AG04449 (cell line): ENCODE measurements around the gene SCUBE1.

Experiments used
- CTCF ChIA-PET: fragments of 350-600 bp; formaldehyde crosslinking; extraction: SDS; loops from one replicate; lab custom pipeline; 2021; ENCODE audit warnings: antibody characterized with exemption; lab: Yijun Ruan, JAX
- POLR2A ChIA-PET: fragments of 400-600, 350-600 bp; formaldehyde crosslinking; extraction: SDS; loops from one replicate; lab custom pipeline; 2020; ENCODE audit warnings: antibody characterized with exemption, inconsistent platforms; lab: Yijun Ruan, JAX
- DNase-seq: peaks from one replicate; pipeline ENCODE4 v3.0.0-alpha.2; 2010; ENCODE audit warnings: low read depth, low spot score
- H3K4me3 ChIP-seq: 2 replicates; pipeline ENCODE4 v1.5.1; 2011; ENCODE audit warnings: low read depth, mild to moderate bottlenecking, control low read depth, low read length
- CTCF ChIP-seq: IDR thresholded peaks from one replicate; pipeline ENCODE4 v1.5.1; 2011; ENCODE audit warnings: mild to moderate bottlenecking, moderate library complexity, low read length, control low read depth, inconsistent platforms; ENCODE audit not compliant: insufficient read depth; ENCODE audit errors: missing control alignments

The SCUBE1 gene

GRCh38 chr22:43171607-43172006, 171.6 kb downstream of the SCUBE1 start:
- TF ChIP-seq CTCF, result no peak
- no peak overlapping the region for H3K4me3 ChIP-seq
- ChIA-PET CTCF (interaction anchor here (1.0 to 1.5 kb wide), 2 partner anchors 16 kb away, joined by 3 read pairs; no protein-coding TSS in a partner anchor), POLR2A (interaction anchor here (0.6 kb wide), 1 partner anchor 393 kb away, joined by 3 read pairs; no protein-coding TSS in a partner anchor)
- DNase-seq, result no peak

DNA sequence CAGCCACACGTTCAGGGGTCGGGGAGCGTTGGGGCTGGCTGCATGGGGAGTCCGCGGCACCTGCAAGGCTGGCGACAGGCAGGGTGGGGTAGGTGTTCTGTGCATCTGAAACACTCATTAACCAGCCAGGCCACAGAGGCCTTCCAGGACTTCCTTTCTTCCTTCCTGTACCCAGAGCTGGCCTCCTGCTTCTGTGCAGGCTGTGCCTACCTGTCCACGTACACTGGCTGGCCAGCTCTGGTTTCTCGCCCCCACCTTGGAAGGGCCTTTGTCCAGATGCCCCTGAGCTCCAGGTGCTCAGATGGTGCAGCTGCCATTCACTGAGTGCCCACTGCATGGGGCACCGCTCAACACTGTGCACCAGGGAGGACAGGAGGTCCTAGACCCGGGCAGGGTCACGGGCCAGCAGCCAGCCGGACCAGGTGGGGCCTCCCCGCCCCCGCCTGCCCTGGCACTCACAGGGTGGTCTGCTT, 172.1 kb downstream of the SCUBE1 start:
- POLR2A ChIA-PET, result no interaction called here
- DNase-seq, result no peak
- CTCF ChIA-PET, result interaction anchor here (1.0 kb wide), 1 partner anchor 16 kb away, joined by 3 read pairs; no protein-coding TSS in a partner anchor
- no peak for TF ChIP-seq CTCF
- no peak overlapping the region for H3K4me3 ChIP-seq

- CTCF ChIA-PET, result interaction anchor here (0.7 to 1.1 kb wide), 2 partner anchors 18 to 61 kb away, joined by 3 read pairs; no protein-coding TSS in a partner anchor
- no peak for TF ChIP-seq CTCF
- no peak for DNase-seq
- POLR2A ChIA-PET, result interaction anchor here (0.7 kb wide), 1 partner anchor 17 kb away, joined by 3 read pairs; no protein-coding TSS in a partner anchor
- H3K4me3 ChIP-seq, result no peak overlapping the region
Measured at GRCh38 chr22:43170131-43170480, 173.1 kb downstream of the SCUBE1 start.

DNA sequence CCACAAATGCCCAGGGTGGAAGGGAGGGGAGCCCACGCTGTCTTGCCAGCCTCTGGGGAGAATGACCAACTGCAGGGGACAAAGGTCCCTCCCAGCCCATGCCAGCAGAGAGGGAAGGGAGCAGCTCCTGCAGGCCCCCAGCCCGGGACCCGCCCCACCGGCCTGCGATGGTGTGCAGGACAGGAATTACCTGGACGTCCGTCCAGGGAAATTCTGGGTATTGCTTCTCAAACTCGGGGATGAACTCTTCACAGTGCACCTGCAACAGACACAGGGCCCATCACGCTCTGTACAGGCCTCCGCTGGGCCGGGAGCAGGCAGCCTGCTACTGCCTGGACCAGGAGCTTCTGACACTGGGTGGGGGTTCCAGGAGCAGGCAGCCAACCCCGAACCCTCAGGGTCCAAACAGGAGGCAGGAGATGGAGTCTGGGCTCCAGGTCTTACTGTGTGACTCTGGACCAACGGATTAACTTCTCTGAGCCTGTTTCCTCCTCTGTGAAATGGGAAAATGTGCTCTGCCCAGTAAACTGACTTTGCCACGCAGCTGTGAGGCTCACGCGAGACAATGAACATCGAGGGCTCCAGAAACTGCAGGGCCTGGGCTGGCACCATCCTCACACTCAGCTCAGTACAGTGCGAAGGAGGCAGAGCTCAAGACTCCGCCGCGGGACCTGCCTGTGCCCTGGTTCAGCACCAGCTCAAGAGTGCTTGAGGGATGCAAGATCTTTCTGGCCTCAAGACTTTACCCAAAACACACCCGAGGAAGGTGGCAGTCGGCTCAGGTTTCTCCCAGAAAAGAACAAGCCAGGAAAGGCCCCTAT, 173.7 kb downstream of the SCUBE1 start:
- DNase-seq, result no peak
- POLR2A ChIA-PET, result interaction anchor here (0.7 to 1.2 kb wide), 2 partner anchors 18 kb away, joined by 3 read pairs; partner anchors contain the start of gene TSPO
- CTCF ChIA-PET, result interaction anchor here (0.7 to 1.4 kb wide), 3 partner anchors 12 to 62 kb away, joined by 3 to 5 read pairs (median 3); no protein-coding TSS in a partner anchor
- H3K4me3 ChIP-seq, result no peak overlapping the region
- no peak for TF ChIP-seq CTCF

DNA sequence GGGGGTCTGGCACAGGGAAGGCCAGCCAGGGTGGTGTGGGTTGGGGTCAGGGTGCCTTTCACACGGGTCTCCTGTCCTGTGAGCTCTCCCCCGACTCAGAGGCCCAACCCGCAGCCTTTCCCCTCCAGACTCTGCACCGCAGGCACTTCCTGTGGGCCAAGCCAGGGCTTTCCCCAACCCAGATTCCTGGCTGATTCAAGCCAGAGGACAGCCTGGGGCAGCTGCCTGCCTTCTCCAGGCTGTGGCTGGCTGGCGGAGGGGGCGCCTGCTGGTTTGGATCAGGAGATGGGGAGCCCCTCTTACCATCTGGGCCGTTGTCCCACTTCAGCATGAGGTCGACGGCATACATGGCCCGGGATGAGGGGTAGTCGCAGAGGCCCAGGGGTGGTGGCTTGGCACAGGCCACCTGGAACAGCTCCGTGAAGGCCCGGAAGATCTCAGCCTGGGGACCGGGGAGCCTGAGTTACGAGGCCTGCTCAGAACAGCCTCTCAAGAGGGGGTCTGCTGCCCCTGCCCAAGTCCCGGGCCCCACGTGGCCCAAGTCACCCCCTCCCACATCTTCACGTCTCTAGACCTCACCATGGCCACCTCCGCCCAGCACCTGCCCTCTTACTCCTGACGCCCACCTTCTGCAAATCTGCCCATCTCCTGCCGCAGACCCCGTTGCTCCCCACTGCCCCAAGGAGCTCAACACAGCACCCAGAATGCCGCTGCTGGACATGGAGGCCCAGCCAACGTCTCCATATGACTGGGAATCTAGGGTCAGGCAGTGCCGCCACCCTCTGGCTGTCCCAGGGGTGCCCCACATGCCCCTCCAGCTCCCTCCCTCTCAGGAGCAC, 174.5 kb downstream of the SCUBE1 start:
- CTCF ChIA-PET, result interaction anchor here (0.6 to 1.4 kb wide), 3 partner anchors 11 to 364 kb away, joined by 3 to 5 read pairs (median 3); no protein-coding TSS in a partner anchor
- POLR2A ChIA-PET, result interaction anchor here (0.6 to 1.2 kb wide), 5 partner anchors 11 to 553 kb away, joined by 3 to 4 read pairs (median 3); partner anchors contain the start of genes TSPO and TTLL12
- no peak for TF ChIP-seq CTCF
- H3K4me3 ChIP-seq, result no peak overlapping the region
- DNase-seq, result peak; percentile 16
